HCT116 (cell line): ENCODE results near the gene STXBP3.

Experiments
- CEBPB ChIP-seq: IDR thresholded peaks from 2 replicates; pipeline ENCODE4 v1.6.1; 2012; ENCODE audit warnings: low read depth
- CTCF ChIP-seq, 3 experiments: fragments of 200-600 bp in 1 of 3; sonication (generic) in 1 of 3; IDR thresholded peaks in 2 of 3; conservative IDR thresholded peaks in 1 of 3; 2 replicates each; pipeline ENCODE4 v1.5.1; 2012 to 2017; ENCODE audit warnings: low read depth in 2 of 3, low read length in 2 of 3, antibody characterized with exemption in 1 of 3, borderline replicate concordance in 1 of 3, control low read depth in 1 of 3, mild to moderate bottlenecking in 1 of 3, mixed read lengths in 1 of 3, mixed run types in 1 of 3, moderate library complexity in 1 of 3; ENCODE audit not compliant: insufficient read depth in 1 of 3
- EZH2 ChIP-seq: fragments of 200-600 bp; sonication (generic); IDR thresholded peaks from 2 replicates; pipeline ENCODE4 v1.6.1; 2017; ENCODE audit warnings: antibody characterized with exemption, mixed run types
- JUND ChIP-seq: IDR thresholded peaks from 2 replicates; pipeline ENCODE4 v1.6.1; 2012
- POLR2AphosphoS5 ChIP-seq: IDR thresholded peaks from 2 replicates; pipeline ENCODE4 v1.6.1; 2011; ENCODE audit warnings: mild to moderate bottlenecking, low read depth, low read length, moderate library complexity
- RAD21 ChIP-seq: IDR thresholded peaks from 2 replicates; pipeline ENCODE4 v1.6.1; 2012; ENCODE audit warnings: low read depth, mild to moderate bottlenecking
- REST ChIP-seq: IDR thresholded peaks from 2 replicates; pipeline ENCODE4 v1.6.1; 2012; ENCODE audit warnings: low read depth
- TCF7L2 ChIP-seq: IDR thresholded peaks from 2 replicates; pipeline ENCODE4 v1.7.0; 2011; ENCODE audit warnings: borderline replicate concordance, inconsistent platforms; ENCODE audit not compliant: insufficient read depth, insufficient read length; ENCODE audit errors: extremely low read depth
- TF ChIP-seq, protein P1 (sequence below): IDR thresholded peaks from 2 replicates; pipeline ENCODE4 v1.6.1; 2012

DNA sequence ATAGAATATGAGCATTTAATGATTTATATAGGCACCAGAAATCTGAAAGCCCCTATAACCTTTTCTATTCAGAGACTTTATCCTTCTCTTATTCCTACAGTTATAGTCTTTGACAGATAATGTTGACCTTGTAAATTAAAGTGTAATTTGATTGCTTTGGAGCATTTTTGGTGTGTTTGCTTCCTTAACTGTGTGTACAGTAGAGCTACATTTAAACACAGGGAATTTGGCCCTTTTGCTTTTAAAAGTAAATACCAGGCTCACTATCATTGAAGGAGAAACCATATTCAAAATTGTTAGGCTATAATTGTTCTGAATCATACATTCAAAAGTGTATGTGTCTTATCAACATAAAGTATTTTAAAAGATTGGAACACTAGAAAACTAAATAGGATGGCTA is 33.0 kb downstream of the STXBP3 start:
- no peak for TF ChIP-seq JUND
- TF ChIP-seq EZH2, result no peak
- TF ChIP-seq CTCF (IDR thresholded peaks at IDR 0.05 in 2 of 3, conservative IDR thresholded peaks at IDR 0.05 in 1 of 3; ENCODE audit: borderline replicate concordance in 1 of 3, insufficient read depth in 1 of 3, low read depth in 2 of 3, low read length in 2 of 3), result no peak
- TF ChIP-seq, protein P1, sequence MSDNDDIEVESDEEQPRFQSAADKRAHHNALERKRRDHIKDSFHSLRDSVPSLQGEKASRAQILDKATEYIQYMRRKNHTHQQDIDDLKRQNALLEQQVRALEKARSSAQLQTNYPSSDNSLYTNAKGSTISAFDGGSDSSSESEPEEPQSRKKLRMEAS, result no peak
- TF ChIP-seq CEBPB, result no peak
- no peak for TF ChIP-seq RAD21
- TF ChIP-seq REST, result no peak
- no peak for TF ChIP-seq POLR2AphosphoS5
- no peak for TF ChIP-seq TCF7L2
